DMS 273 treated with DMSO at 0.1 percent for 48 hours (cell line): ENCODE results near the gene CINP.
A peak's percentile ranks its signal among the peaks of the same experiment; 100 is the strongest.

ENCODE experiments used
- DNase-seq: peaks from one replicate; lab custom pipeline; 2025; lab: John Stamatoyannopoulos, UW

Gene CINP

DNA sequence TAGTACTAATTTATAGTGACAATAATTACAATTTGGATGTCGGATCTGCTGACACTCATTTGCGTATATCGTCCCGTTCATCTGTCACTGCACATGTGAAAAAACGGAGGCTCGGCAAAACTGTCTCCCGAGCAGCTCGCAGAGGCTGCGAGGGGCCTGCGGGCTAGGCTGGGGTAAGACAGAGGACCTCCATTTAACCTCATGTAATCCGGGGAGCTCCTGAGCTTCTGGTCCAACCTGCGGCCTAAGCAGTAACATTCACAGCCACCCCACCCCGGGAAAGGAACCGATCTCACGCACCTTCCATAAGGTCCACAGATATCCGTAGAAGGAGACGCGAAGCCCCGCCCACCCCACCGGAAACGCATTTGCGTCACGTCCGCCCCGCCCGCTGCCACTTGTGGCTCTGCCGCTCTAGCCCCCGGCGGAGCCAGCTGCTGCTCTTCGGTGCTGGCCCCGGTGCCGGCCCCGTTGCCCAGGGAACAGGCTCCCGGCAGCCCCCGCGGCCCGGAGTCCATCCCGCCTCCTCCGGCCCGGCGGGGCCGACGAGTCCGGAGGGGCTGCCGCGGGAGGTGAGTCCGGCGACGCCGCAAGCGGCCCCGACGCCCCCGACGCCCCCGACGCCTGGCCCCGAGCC lies at the start of gene CINP, which contains the start of gene TECPR2:
CINP (minus strand) TSS at position 346 of the 637 bp plus-strand sequence; CDS start at position 307, 39 bp downstream.
TECPR2 (plus strand) TSS at position 397 of the 637 bp plus-strand sequence. CDS start 13,781 bp downstream, outside the sequence.
- peak; percentile 87 for DNase-seq

DNA sequence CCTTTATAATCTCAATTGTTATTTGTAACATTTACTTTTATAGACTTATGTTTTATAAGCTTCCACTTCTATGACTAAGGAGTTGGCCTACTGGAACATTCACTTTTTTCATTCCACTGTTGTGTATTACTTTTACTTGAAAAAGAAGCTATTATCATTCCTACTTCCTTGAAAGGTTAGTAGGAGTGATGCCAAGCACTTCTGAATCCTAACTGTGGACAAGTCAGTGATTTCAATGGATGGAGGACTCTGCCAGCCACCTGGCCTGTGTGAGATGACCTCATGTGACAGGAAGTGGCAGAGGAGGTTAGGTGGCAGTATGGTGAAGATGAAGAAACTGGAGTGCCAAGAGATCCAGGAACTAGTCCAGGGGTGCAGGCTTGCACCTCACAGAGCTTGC lies 46.0 kb upstream of the CINP start:
- DNase-seq: no peak

DNA sequence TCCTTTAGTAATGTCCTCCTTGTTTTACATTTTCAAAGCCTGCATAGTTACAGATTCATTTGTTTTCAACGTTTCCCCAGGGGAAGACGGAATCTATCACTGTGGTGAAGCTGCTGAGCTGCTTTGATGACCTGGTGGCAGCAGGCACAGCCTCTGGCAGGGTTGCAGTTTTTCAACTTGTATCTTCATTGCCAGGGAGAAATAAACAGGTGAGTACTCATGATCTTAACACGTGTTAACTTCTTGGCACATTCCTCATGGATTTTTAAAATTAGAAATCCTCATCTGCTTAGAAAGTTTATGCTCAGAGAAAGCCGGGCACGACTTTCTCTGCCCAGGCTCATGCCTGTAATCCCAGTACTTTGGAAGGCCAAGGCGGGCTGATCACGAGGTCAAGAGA lies 44.6 kb upstream of the CINP start:
- DNase-seq: no peak

DNA sequence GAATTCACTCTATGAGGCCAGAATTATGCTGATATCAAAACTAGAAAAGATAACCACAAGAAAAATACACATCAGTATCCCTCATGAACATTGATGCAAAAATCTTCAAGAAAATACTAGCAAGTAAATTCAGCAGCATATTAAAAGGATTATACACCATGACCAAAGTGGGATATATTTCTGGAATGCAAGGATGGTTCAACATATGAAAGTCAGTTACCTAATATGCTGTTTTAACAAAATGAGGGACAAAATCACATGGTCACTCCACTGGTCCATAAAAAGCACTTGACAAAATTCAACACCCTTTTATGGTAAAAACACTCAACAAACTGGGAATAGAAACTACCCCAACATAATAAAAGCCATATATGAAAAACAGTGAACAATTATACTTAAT lies 40.3 kb upstream of the CINP start:
- DNase-seq: no peak

DNA sequence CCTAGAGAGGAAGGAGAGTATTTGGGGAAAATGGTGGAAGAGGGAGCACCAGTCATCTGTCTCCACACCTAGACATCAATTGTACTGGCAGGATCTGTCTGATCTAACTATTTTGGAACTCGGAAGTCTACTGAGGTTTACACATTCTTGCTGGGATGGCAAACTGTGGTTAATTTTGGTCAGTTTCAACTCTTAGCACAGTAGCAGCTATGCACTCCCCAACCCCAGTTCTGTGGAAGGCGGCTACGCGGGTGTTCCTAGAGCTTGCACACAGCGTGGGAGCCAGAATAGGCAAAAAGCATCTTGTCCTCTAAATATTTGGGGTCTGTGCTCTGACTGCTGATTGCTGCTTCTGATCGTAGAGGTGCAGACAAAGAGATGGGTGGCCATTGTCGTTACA lies 33.8 kb upstream of the CINP start:
- DNase-seq: no peak

DNA sequence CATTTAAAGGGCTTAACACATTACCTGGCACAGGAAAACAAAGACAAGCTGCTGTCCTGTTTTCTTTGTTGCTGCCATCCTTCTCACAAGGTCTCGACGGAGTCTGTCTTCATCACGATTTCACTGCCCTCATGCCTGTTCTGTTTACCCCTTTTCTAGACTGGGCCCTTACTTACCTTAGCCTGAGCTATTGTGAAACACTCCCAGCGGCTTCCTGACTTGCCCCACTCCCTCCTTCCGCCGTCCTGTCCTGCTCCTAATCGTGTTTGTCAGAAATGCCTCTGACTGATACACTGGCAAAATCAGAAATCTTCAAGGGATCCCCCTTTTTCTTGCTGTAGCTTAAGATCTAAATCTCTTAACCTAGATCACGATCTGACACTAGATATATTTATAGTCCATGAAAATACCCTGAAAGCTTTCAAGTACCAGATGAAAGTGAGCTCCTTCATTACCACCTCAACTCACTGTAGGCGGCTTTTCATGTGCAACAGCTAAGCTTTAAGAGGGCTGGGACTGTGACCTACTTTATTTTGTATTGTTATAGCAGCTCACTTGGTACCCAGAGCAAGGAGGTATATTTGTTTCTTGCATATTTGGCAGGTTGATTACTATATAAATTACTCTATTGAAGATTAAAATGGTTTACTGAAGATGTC lies 32.2 kb upstream of the CINP start:
- DNase-seq: no peak

DNA sequence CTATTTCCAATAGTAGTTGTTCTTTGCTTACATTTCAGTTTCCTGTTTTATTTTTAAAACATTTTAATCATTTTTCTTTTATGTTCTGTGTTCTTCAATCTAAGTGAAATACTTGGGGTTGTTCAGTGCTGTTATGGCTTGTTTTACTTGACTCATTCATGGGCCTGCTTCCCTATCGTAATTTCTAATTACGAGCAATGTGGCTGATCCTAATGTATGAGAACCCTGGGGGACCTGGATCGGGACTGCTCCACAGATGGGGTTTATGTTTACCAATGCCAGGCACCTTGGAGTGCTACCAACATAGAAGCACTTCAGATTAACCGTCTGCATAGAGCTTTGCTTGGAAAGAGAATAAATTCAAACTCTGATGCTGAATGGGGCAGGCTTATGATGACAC lies 29.8 kb upstream of the CINP start:
- no peak for DNase-seq

GRCh38 chr14:102390064-102390855 lies 27.6 kb upstream of the CINP start:
- no peak for DNase-seq

DNA sequence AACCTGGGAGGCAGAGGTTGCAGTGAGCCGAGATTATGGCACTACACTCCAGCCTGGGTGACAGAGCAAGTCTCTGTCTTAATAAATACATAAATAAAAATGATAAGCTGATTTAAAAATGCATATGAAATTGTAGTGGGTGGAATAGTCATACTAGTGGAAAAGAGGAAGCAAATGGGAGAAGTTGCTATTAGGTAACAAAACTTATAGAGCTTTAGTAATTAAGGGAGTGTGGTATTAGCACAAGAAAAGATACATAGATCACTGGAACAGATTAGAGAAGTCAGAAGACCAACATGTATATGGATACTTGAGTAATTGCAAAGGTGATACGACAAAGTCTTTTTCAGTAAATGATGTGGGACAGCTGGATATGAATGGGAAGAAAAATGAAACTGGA lies 26.6 kb upstream of the CINP start:
- no peak for DNase-seq

GRCh38 chr14:102387086-102387485 lies 24.4 kb upstream of the CINP start:
- no peak for DNase-seq

DNA sequence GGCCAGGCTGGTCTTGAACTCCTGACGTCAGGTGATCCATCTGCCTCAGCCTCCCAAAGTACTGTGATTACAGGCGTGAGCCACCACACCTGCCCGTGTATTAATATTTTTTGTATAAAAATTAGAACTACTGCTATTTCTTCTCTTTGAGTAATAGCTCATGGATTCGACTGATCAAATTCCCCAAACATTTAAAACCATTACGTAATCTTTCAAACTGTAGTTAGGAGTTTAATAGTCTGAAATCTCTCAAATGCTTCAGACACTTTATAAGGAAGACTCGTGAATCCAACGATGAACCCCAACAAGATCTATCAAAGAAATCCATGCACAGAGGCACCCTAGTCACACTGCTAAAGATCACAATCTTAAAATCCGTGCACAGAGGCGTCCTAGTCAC lies 16.1 kb upstream of the CINP start:
- DNase-seq: no peak

DNA sequence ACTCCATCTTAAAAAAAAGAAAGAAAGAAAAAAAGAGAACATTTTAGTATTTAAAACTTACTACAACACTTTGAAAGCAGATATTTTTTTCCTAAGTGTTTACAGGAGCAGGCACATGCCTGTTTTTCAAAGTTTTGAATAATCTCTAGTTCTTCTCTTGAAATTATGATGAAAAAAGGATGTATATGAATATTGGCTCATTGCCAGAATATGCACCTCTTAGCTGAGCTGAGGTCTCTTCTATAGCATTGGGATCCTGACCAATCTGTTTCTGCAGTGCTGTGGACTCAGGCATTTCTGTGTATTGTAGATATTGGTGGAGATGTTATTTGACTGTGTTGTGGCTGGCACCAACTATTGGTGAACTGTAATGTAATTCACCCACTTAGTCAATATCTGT lies 15.0 kb upstream of the CINP start:
- no peak for DNase-seq

DNA sequence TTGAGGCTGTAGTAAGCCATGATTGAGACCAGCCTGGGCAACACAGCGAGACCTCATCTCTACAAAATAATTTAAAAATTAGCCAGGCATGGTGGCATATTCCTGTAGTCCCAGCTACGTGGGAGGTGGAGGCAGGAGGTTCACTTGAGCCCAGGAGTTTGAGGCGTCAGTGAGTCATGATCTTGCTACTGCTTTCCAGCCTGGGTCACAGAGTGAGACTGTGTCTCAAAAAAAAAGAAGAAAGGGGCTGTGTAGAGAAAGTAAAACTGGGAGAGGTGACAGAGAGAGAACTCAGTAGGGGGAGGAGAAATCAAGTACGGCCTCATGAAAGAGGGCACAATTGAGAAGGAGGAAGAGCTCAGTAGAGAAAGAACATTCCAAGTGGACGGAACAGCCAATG lies 12.4 kb upstream of the CINP start:
- DNase-seq: no peak

DNA sequence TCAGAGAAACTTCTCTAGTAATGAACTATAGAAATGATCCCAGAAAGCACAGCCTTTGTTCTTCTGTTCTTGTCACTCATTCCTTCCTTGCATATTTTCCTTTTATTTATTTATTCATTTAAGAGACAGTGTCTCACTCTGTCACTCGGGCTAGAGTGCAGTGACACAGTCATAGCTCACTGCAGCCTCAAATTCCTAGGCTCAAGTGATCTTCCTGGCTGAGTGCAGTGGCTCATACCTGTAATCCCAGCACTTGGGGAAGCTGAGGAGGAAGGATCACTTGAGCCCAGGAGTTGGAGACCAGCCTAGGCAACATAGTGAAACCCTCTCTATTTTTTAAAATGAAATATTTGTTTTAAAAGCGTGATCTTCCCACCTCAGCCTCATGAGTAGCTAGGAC lies 11.6 kb upstream of the CINP start:
- no peak for DNase-seq

DNA sequence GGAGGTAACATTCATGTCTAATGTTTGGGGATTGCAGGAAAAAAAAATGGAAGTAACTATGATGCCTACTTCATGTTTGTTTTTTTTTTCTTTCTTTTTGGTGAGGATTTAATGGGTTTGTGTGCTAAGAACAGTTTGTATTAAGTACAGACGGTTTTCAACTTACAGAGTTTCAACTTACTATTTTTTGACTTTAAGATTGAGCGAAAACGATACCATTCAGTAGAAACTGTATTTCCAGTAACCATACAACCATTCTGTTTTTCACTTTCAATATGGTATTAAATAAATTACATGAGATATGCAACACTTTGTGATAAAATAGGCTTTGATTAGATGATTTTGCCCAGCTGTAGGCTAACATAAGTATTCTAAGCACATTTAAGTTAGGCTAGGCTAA lies 10.4 kb upstream of the CINP start:
- no peak for DNase-seq

GRCh38 chr14:102371361-102371760 lies 8.7 kb upstream of the CINP start:
- DNase-seq: no peak

- DNase-seq: no peak
Observed at GRCh38 chr14:102370305-102370809, 7.7 kb upstream of the CINP start.

DNA sequence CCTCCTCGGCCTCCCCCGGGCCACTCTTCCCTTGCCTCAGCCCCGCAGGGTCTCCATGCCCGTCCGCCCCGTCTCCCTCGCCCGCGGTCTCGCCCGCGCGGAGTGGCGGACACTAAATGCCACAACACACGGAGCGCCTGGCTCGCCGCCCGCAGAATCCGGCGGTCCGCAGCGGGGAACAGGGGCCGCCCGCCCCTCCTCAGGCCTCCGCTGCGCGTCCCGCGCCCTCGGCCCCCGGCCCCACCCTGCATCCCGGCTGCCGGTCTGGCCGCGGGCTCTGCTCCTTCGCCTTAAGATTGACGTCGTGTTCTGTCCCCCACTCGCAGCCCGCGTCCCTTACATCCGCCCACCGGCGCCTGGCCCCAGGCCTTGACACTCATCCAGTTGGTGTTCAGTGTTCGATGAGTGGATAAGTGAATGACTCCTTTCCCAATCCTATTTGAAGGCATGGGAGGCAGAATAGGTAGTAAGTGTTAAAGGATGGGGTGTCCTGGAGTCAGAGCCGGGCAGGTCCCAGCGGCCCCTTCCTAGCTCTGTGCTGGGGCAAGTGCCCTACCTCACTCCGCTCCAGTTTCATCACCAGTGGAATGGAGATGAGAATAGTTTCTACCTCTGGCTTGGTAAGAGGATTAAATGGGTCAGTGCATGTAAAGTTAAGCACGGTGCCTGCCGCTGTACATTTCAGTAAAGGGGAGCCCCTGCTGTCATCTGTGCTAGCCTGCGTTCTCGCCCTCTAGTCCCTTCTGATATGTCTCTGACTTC lies 673 bp upstream of the CINP start:
- no peak for DNase-seq

- DNase-seq: no peak
Observed at GRCh38 chr14:102362084-102362483, 606 bp downstream of the CINP start.

DNA sequence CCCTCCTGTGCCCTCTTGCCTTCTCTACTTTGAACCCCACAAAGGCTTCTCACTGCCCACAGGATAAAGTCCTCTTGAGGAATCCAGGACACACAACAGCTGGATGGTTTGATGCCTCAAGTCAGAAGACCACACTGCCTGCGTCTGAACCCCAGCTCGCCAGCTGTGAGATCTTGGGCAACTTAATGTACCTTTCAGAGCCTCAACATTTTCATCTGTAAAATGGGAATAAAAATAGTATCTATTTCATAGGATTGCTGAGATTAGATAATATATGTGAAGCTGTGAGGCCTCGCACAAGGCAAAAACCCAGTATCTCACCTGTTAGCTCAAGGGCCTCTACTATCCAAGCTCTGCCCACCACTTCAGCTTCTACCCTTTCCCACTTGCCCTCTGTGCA lies 2.3 kb downstream of the CINP start:
- no peak for DNase-seq

GRCh38 chr14:102359341-102359740 lies 3.3 kb downstream of the CINP start:
- no peak for DNase-seq

DNA sequence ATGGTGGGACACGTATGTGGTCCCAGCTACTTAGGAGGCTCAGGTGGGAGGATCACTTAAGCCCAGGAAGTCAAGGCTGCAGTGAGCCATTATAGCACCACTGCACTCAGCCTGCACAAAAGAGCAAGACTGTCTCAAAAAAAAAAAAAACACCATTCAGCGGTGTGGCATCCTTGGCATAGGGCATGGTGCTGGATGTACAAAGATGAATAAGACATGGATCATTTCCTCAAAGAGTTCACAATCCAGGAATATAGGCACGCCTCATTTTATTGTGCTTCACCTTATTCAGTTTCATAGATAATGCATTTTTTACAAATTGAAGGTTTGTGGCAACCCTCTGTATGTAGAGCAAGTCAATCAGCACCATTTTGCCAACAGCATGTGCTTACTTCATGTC lies 6.4 kb downstream of the CINP start:
- DNase-seq: no peak
